HG02884 (cell line): ENCODE data around the gene C10orf95.

Experiments used
- ATAC-seq: cut with Tn5 transposase; IDR thresholded peaks from one replicate; pipeline ENCODE4 v1.9.1; 2021; ENCODE audit warnings: mild to moderate bottlenecking, moderate library complexity; ENCODE audit not compliant: unreplicated experiment

C10orf95 gene

GRCh38 chr10:102419269-102420180 is 31.8 kb downstream of the C10orf95 start:
- ATAC-seq = no peak

- ATAC-seq = no peak
Measured at GRCh38 chr10:102418622-102419268, 32.6 kb downstream of the C10orf95 start, which contains the start of gene PSD. Gene PSD (minus strand): TSS chr10:102418785. CDS start chr10:102417038, 1,747 bp downstream.

DNA sequence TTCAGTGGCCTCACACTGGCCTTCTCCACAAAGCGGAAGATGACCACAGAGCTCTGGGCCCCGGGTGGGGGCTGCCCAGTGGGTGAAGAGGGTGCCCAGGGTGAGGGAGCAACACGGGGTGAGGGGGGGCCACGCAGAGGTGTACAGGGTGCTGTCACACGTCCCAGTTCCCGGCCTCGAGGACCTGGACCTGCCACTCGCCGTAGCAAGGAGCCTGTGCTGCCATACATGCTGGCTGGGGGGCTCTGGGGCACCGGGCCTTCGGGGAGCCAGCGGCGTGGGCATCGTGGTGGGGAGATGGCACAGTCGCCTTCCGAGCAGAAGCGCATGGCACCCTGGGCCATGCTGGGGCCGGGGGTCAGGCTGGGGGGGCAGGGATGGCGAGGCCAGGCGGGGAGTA is 34.6 kb downstream of the C10orf95 start:
- ATAC-seq = no peak

GRCh38 chr10:102416283-102416682 is 35.1 kb downstream of the C10orf95 start:
- ATAC-seq = no peak

- no peak for ATAC-seq
Measured at GRCh38 chr10:102414749-102415148, 36.6 kb downstream of the C10orf95 start.

- ATAC-seq = no peak
Measured at GRCh38 chr10:102413806-102414561, 37.4 kb downstream of the C10orf95 start.

- no peak for ATAC-seq
Measured at GRCh38 chr10:102413053-102413705, 38.2 kb downstream of the C10orf95 start.

GRCh38 chr10:102412293-102412692 is 39.0 kb downstream of the C10orf95 start:
- no peak for ATAC-seq

DNA sequence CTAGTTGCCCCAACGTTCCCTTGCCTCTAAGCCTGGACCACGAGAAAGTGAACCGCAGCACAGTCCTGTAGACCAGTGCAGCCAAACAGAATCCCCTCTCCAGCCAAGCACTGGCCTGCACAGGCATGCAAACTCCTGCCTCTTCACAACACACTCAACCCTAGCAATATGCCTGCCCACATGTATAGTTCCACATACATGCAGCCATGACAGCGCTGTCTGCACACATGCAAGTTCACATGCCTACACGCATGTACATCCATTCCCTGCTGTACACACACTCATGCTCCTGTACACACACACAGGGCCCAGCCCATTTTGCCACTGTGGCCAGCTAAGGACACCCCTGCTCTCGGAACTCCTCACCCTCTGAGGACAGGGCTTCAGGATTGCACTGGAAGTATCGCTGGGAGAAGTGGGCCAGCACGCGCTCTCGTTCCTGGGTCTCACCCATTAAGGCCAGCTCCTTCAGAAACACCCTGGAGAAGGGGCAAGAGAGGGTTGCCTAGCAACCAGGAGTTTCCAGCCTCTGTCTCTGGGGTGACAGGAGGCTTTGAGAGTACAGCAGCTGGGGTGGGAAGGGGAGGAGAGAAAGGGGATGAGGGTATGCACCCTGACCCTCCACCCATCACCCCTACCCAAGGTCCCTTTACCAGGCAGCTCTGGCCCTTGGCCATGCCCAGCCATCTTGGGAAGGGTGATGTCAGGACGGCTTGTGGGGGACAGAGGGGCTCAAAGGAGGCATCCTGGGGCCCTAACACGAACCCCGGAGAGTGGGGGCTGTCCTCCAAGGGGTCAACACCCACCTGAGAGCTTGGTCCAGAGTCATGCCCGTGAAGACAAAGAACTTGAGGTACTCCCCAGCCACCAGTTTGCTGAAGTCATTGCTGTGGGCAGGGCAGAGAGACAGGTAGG is 39.7 kb downstream of the C10orf95 start:
- ATAC-seq = no peak

GRCh38 chr10:102410429-102411073 is 40.8 kb downstream of the C10orf95 start:
- ATAC-seq = no peak

DNA sequence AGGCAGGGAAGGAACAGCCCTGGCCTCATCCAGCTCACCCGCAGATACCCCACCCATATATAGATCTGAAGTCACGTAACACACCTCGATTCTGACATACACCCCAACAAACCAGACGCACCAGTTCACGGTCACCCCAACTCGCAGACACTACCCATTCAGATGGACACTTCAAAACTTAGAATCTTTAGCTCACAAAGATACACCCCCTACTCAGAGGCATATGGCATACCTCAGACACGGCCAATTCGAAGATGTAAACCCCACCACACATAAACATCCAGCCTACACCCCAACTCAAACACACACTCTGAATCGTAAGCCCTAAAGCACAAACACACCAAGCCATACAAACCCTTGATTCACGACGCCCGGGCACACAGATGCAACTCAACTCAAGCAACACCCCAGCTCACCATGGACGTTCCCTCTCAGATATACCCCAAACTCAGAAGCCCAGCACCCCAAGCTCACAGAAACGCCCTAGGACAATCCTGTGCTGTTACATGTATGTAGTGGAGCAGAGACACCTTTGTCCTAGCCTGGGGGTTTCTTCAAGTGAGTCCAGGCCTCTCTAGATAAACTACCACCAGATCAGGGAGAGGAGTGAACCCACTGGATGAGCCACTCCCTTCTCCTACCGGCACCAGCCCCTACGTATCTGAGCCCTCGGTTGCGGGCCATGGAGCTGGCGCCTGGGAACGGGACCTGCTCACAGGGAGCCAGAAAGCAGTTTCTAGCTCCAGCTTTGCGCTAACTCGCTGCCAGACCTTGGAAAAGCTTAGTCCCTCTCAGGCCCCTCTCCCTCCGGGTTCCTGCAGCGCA is 41.5 kb downstream of the C10orf95 start:
- no peak for ATAC-seq

- no peak for ATAC-seq
Measured at GRCh38 chr10:102408728-102409603, 42.4 kb downstream of the C10orf95 start.

GRCh38 chr10:102408131-102408727 is 43.1 kb downstream of the C10orf95 start:
- no peak for ATAC-seq

GRCh38 chr10:102407425-102408130 is 43.8 kb downstream of the C10orf95 start:
- no peak for ATAC-seq

GRCh38 chr10:102406815-102407214 is 44.5 kb downstream of the C10orf95 start:
- no peak for ATAC-seq

GRCh38 chr10:102405632-102406031 is 45.7 kb downstream of the C10orf95 start:
- ATAC-seq = no peak
